BLaER1 (cell line): Measurements from ENCODE around the gene NOP9.
A peak's percentile ranks its signal among the peaks of the same experiment; 100 is the strongest.

Experiments
- H3K27ac ChIP-seq: shearing (Covaris generic); formaldehyde crosslinking; 2 replicates; pipeline ENCODE4 v1.8.1; 2022
- H3K27me3 ChIP-seq: shearing (Covaris generic); formaldehyde crosslinking; 2 replicates; pipeline ENCODE4 v1.8.1; 2022
- H3K36me3 ChIP-seq: shearing (Covaris generic); formaldehyde crosslinking; 2 replicates; pipeline ENCODE4 v1.8.1; 2022
- H3K4me1 ChIP-seq: shearing (Covaris generic); formaldehyde crosslinking; 2 replicates; pipeline ENCODE4 v1.8.1; 2022
- H3K4me2 ChIP-seq: shearing (Covaris generic); formaldehyde crosslinking; 2 replicates; pipeline ENCODE4 v1.8.1; 2022
- H3K4me3 ChIP-seq: shearing (Covaris generic); formaldehyde crosslinking; 2 replicates; pipeline ENCODE4 v1.8.1; 2022
- H3K9ac ChIP-seq: shearing (Covaris generic); formaldehyde crosslinking; 2 replicates; pipeline ENCODE4 v1.8.1; 2022
- H3K9me3 ChIP-seq: shearing (Covaris generic); formaldehyde crosslinking; 2 replicates; pipeline ENCODE4 v1.8.1; 2022
- H4K20me1 ChIP-seq: shearing (Covaris generic); formaldehyde crosslinking; 2 replicates; pipeline ENCODE4 v1.8.1; 2022
- Cebpa-rat ChIP-seq: shearing (Covaris generic); IDR thresholded peaks from 2 replicates; pipeline ENCODE4 v1.8.1; 2022

NOP9 gene

GRCh38 chr14:24313913-24314312, 14.3 kb downstream of the NOP9 start:
- Histone ChIP-seq H3K27me3 (no peaks in the 10 kb centered on the region), H3K4me3 (no peak overlapping the region; the same call in 1 of the 2 replicates), H4K20me1 (peaks cover 10% of the 10 kb centered on the region; the same call in 1 of the 2 replicates), H3K9ac (peak overlapping the region; percentile 46), H3K4me1 (peaks cover 70% of the 10 kb centered on the region), H3K9me3 (no peaks in the 10 kb centered on the region), H3K36me3 (peaks cover 22% of the 10 kb centered on the region), H3K4me2 (peak overlapping the region; percentile 96), H3K27ac (peak overlapping the region; percentile 94)
- TF ChIP-seq Cebpa-rat, result no peak

- Histone ChIP-seq H3K4me3 (no peak overlapping the region), H3K9me3 (no peaks in the 10 kb centered on the region), H3K27me3 (no peaks in the 10 kb centered on the region), H3K4me1 (peaks cover 63% of the 10 kb centered on the region), H3K27ac (peak overlapping the region; percentile 94), H3K36me3 (peaks cover 15% of the 10 kb centered on the region), H4K20me1 (peaks cover 8% of the 10 kb centered on the region; the same call in 1 of the 2 replicates), H3K4me2 (peak overlapping the region; percentile 96), H3K9ac (peak overlapping the region; percentile 46; the same call in 1 of the 2 replicates)
- no peak for TF ChIP-seq Cebpa-rat
Observed at GRCh38 chr14:24314377-24315193, 14.9 kb downstream of the NOP9 start.

- Histone ChIP-seq H3K4me2 (peak overlapping the region; percentile 96), H3K27me3 (no peaks in the 10 kb centered on the region), H3K4me1 (peaks cover 56% of the 10 kb centered on the region), H3K4me3 (no peak overlapping the region), H3K36me3 (peaks cover 13% of the 10 kb centered on the region), H3K27ac (peak overlapping the region; percentile 94), H3K9me3 (no peaks in the 10 kb centered on the region), H4K20me1 (peaks cover under 1% of the 10 kb centered on the region; the same call in 1 of the 2 replicates), H3K9ac (no peak overlapping the region)
- no peak for TF ChIP-seq Cebpa-rat
Observed at GRCh38 chr14:24315243-24315806, 15.7 kb downstream of the NOP9 start.

GRCh38 chr14:24315807-24316596, 16.4 kb downstream of the NOP9 start:
- Histone ChIP-seq H3K4me3 (no peak overlapping the region), H3K9ac (no peak overlapping the region)
- no peak for TF ChIP-seq Cebpa-rat

GRCh38 chr14:24316597-24316950, 16.9 kb downstream of the NOP9 start:
- no peak overlapping the region for H3K4me2 ChIP-seq
- no peaks in the 10 kb centered on the region for H3K27me3 ChIP-seq
- no peaks in the 10 kb centered on the region for H4K20me1 ChIP-seq
- no peak for TF ChIP-seq Cebpa-rat
- no peaks in the 10 kb centered on the region for H3K9me3 ChIP-seq
- H3K4me3 ChIP-seq, result no peak overlapping the region
- no peak overlapping the region for H3K27ac ChIP-seq
- peaks cover 13% of the 10 kb centered on the region for H3K36me3 ChIP-seq
- no peak overlapping the region for H3K9ac ChIP-seq
- peaks cover 43% of the 10 kb centered on the region for H3K4me1 ChIP-seq

More at GRCh38 chr14:24315807-24316596, 16.4 kb downstream of the NOP9 start:
- H3K27ac ChIP-seq, result no peak overlapping the region
- H3K4me1 ChIP-seq, result peaks cover 49% of the 10 kb centered on the region
- peaks cover 13% of the 10 kb centered on the region for H3K36me3 ChIP-seq
- H4K20me1 ChIP-seq, result no peaks in the 10 kb centered on the region
- no peaks in the 10 kb centered on the region for H3K27me3 ChIP-seq
- no peaks in the 10 kb centered on the region for H3K9me3 ChIP-seq
- H3K4me2 ChIP-seq, result no peak overlapping the region

- TF ChIP-seq Cebpa-rat, result no peak
Observed at GRCh38 chr14:24317141-24317928, 17.7 kb downstream of the NOP9 start.

GRCh38 chr14:24321212-24321975, 21.7 kb downstream of the NOP9 start:
- Histone ChIP-seq H3K27ac (no peak overlapping the region), H3K9ac (no peak overlapping the region), H3K4me3 (no peak overlapping the region), H3K4me1 (peaks cover 27% of the 10 kb centered on the region), H3K27me3 (no peaks in the 10 kb centered on the region), H3K9me3 (no peaks in the 10 kb centered on the region), H3K36me3 (peaks cover 1% of the 10 kb centered on the region; the same call in 1 of the 2 replicates), H3K4me2 (no peak overlapping the region), H4K20me1 (no peaks in the 10 kb centered on the region)
- no peak for TF ChIP-seq Cebpa-rat

More at GRCh38 chr14:24317141-24317928, 17.7 kb downstream of the NOP9 start:
- Histone ChIP-seq H3K4me3 (no peak overlapping the region), H3K27ac (no peak overlapping the region), H3K9me3 (no peaks in the 10 kb centered on the region), H3K27me3 (no peaks in the 10 kb centered on the region), H3K4me1 (peaks cover 36% of the 10 kb centered on the region), H3K36me3 (peaks cover 13% of the 10 kb centered on the region), H3K4me2 (no peak overlapping the region), H4K20me1 (no peaks in the 10 kb centered on the region), H3K9ac (no peak overlapping the region)

GRCh38 chr14:24322672-24323071, 23.0 kb downstream of the NOP9 start:
- no peaks in the 10 kb centered on the region for H3K9me3 ChIP-seq
- peaks cover 40% of the 10 kb centered on the region for H3K4me1 ChIP-seq
- H3K4me3 ChIP-seq, result no peak overlapping the region
- TF ChIP-seq Cebpa-rat, result no peak
- no peak overlapping the region for H3K27ac ChIP-seq
- no peaks in the 10 kb centered on the region for H3K36me3 ChIP-seq
- peak overlapping the region; percentile 28 for H3K4me2 ChIP-seq
- no peak overlapping the region for H3K9ac ChIP-seq
- no peaks in the 10 kb centered on the region for H3K27me3 ChIP-seq
- H4K20me1 ChIP-seq, result no peaks in the 10 kb centered on the region
